HG02571 (cell line): ENCODE measurements around the gene INPP5F.

ENCODE experiments used
- ATAC-seq: cut with Tn5 transposase; IDR thresholded peaks from one replicate; pipeline ENCODE4 v1.9.1; 2021; ENCODE audit warnings: mild to moderate bottlenecking, moderate library complexity; ENCODE audit not compliant: unreplicated experiment

Gene INPP5F

GRCh38 chr10:119807960-119808697 lies 82.3 kb downstream of the INPP5F start:
- ATAC-seq = no peak

GRCh38 chr10:119811122-119811521 lies 85.3 kb downstream of the INPP5F start:
- no peak for ATAC-seq

GRCh38 chr10:119812684-119813083 lies 86.8 kb downstream of the INPP5F start:
- no peak for ATAC-seq

GRCh38 chr10:119815671-119816070 lies 89.8 kb downstream of the INPP5F start:
- ATAC-seq = no peak

GRCh38 chr10:119817991-119818888 lies 92.4 kb downstream of the INPP5F start:
- ATAC-seq = no peak

GRCh38 chr10:119818889-119819270 lies 93.0 kb downstream of the INPP5F start:
- no peak for ATAC-seq

- no peak for ATAC-seq
Observed at GRCh38 chr10:119821182-119821581, 95.3 kb downstream of the INPP5F start.

GRCh38 chr10:119824299-119824698 lies 98.4 kb downstream of the INPP5F start:
- ATAC-seq = no peak

GRCh38 chr10:119826771-119827170 lies 100.9 kb downstream of the INPP5F start:
- no peak for ATAC-seq

GRCh38 chr10:119827430-119827829 lies 101.6 kb downstream of the INPP5F start:
- ATAC-seq = no peak

- ATAC-seq = no peak
Observed at GRCh38 chr10:119829429-119829828, 103.6 kb downstream of the INPP5F start.

GRCh38 chr10:119830851-119831250 lies 105.0 kb downstream of the INPP5F start:
- ATAC-seq = no peak

- ATAC-seq = no peak
Observed at GRCh38 chr10:119831656-119832055, 105.8 kb downstream of the INPP5F start.

GRCh38 chr10:119832951-119833350 lies 107.1 kb downstream of the INPP5F start:
- ATAC-seq = no peak

GRCh38 chr10:119834188-119834587 lies 108.3 kb downstream of the INPP5F start:
- no peak for ATAC-seq

- no peak for ATAC-seq
Observed at GRCh38 chr10:119845656-119846055, 119.8 kb downstream of the INPP5F start.

GRCh38 chr10:119849031-119849789 lies 123.4 kb downstream of the INPP5F start:
- ATAC-seq = no peak

- no peak for ATAC-seq
Observed at GRCh38 chr10:119849944-119850343, 124.1 kb downstream of the INPP5F start.

- no peak for ATAC-seq
Observed at GRCh38 chr10:119852277-119852676, 126.4 kb downstream of the INPP5F start.

GRCh38 chr10:119852822-119853221 lies 127.0 kb downstream of the INPP5F start:
- no peak for ATAC-seq

- ATAC-seq = no peak
Observed at GRCh38 chr10:119853574-119853973, 127.7 kb downstream of the INPP5F start.
